Activated B cell treated with CpG ODN at 0.5 μM for 24 hours (primary cell): Measurements from ENCODE around the gene BAIAP3. TPM values are rescaled to one million over a fixed set of nuclear protein-coding genes. Genes with fewer than 3 reads are reported as not detected.

Experiments used
- ATAC-seq: fragments of 200-7000 bp; cut with Tn5 transposase; one replicate; pipeline ENCODE4 v1.10.0; 2021; ENCODE audit warnings: low read depth, mild to moderate bottlenecking, moderate library complexity
- CTCF ChIA-PET: fragments of 350-600 bp; sonication (Branson Sonifier 250); formaldehyde crosslinking; loops from one replicate; lab custom pipeline; 2021; ENCODE audit warnings: antibody characterized with exemption; lab: Charles Lee
- POLR2A ChIA-PET: fragments of 350-600 bp; sonication (Branson Sonifier 250); formaldehyde crosslinking; loops from one replicate; lab custom pipeline; 2021; ENCODE audit warnings: antibody characterized with exemption; lab: Charles Lee
- DNase-seq: peaks from one replicate; pipeline ENCODE4 v3.0.0; 2022
- H3K27ac Mint-ChIP-seq: one replicate; pipeline ENCODE4 v1.8.0; 2020; ENCODE audit warnings: mixed read lengths
- H3K27me3 Mint-ChIP-seq: one replicate; pipeline ENCODE4 v1.8.0; 2021; ENCODE audit warnings: mixed read lengths
- H3K36me3 Mint-ChIP-seq: one replicate; pipeline ENCODE4 v1.8.0; 2021; ENCODE audit warnings: low read depth, mixed read lengths
- H3K4me1 Mint-ChIP-seq: one replicate; pipeline ENCODE4 v1.8.0; 2021; ENCODE audit warnings: mixed read lengths
- H3K4me3 Mint-ChIP-seq: one replicate; pipeline ENCODE4 v1.8.0; 2020; ENCODE audit warnings: mild to moderate bottlenecking, mixed read lengths
- H3K9me3 Mint-ChIP-seq: one replicate; pipeline ENCODE4 v1.8.0; 2020; ENCODE audit warnings: mixed read lengths
- CTCF ChIP-seq: fragments of 200-600 bp; IDR thresholded peaks from one replicate; pipeline ENCODE4 v1.8.0; 2022; ENCODE audit warnings: antibody characterized with exemption, mild to moderate bottlenecking
- intact Hi-C: fragments of 100-400 bp; cut with micrococcal nuclease; formaldehyde crosslinking; loops from one replicate; pipeline ENCODE4 v1.15.1; 2024
- total RNA-seq: library from RNA; stranded (reverse); gene quantifications from 2 replicates; pipeline ENCODE4 v1.2.3, GENCODE V29; 2022

Gene BAIAP3
- total RNA-seq, 1 donor from 2014 or later, result 8.5 TPM

GRCh38 chr16:1318268-1318545 is 15.2 kb upstream of the BAIAP3 start:
- ATAC-seq (no peak), DNase-seq (no peak)
- H3K4me1 Mint-ChIP-seq, result peaks cover 8% of the 10 kb centered on the region
- H3K36me3 Mint-ChIP-seq, result peaks cover 76% of the 10 kb centered on the region
- no peaks in the 10 kb centered on the region for H3K27me3 Mint-ChIP-seq
- ChIA-PET CTCF (no interaction called here), POLR2A (interaction anchor here (1.4 kb wide), 1 partner anchor 10 kb away, joined by 3 read pairs; no protein-coding TSS in a partner anchor)
- no peak for TF ChIP-seq CTCF
- intact Hi-C loops, result no loop called here
- no peak overlapping the region for H3K27ac Mint-ChIP-seq
- no peak overlapping the region for H3K4me3 Mint-ChIP-seq
- H3K9me3 Mint-ChIP-seq, result no peaks in the 10 kb centered on the region

GRCh38 chr16:1319041-1319440 is 14.4 kb upstream of the BAIAP3 start:
- DNase-seq (no peak), ATAC-seq (no peak)
- ChIA-PET POLR2A (no interaction called here), CTCF (no interaction called here)
- intact Hi-C loops, result no loop called here
- Mint-ChIP-seq H3K4me1 (peaks cover 3% of the 10 kb centered on the region), H3K27me3 (no peaks in the 10 kb centered on the region), H3K27ac (no peak overlapping the region), H3K36me3 (peaks cover 76% of the 10 kb centered on the region), H3K4me3 (no peak overlapping the region), H3K9me3 (no peaks in the 10 kb centered on the region)
- TF ChIP-seq CTCF, result no peak

DNA sequence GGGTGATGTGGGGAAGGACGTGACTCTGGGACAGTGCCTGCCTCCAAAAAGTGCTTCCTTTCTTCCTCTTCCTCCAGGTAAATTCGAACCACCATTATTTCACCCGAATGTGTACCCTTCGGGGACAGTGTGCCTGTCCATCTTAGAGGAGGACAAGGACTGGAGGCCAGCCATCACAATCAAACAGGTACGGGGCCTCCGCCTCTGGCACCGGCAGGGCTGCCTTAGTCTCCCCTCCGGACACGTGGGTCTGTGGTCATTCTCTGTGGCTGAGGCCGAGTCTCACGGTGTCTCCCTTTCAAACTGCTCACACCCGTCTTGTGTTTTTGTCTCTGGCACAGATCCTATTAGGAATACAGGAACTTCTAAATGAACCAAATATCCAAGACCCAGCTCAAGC is 13.3 kb upstream of the BAIAP3 start:
- ATAC-seq (no peak), DNase-seq (no peak)
- H3K27me3 Mint-ChIP-seq, result no peaks in the 10 kb centered on the region
- peaks cover 80% of the 10 kb centered on the region for H3K36me3 Mint-ChIP-seq
- no peaks in the 10 kb centered on the region for H3K9me3 Mint-ChIP-seq
- POLR2A ChIA-PET, result no interaction called here
- no peaks in the 10 kb centered on the region for H3K4me1 Mint-ChIP-seq
- CTCF ChIA-PET, result no interaction called here
- no peak overlapping the region for H3K27ac Mint-ChIP-seq
- intact Hi-C loops, result no loop called here
- no peak for TF ChIP-seq CTCF
- H3K4me3 Mint-ChIP-seq, result no peak overlapping the region

- TF ChIP-seq CTCF, result no peak
- Mint-ChIP-seq H3K27ac (no peak overlapping the region), H3K4me1 (no peaks in the 10 kb centered on the region), H3K9me3 (no peaks in the 10 kb centered on the region), H3K4me3 (no peak overlapping the region), H3K27me3 (no peaks in the 10 kb centered on the region), H3K36me3 (peaks cover 80% of the 10 kb centered on the region)
- ChIA-PET POLR2A (interaction anchor here (0.6 kb wide), 1 partner anchor 421 kb away, joined by 11 read pairs; no protein-coding TSS in a partner anchor), CTCF (no interaction called here)
- ATAC-seq (no peak), DNase-seq (no peak)
- intact Hi-C loops, result no loop called here
Observed at GRCh38 chr16:1320658-1321240, 12.7 kb upstream of the BAIAP3 start.

DNA sequence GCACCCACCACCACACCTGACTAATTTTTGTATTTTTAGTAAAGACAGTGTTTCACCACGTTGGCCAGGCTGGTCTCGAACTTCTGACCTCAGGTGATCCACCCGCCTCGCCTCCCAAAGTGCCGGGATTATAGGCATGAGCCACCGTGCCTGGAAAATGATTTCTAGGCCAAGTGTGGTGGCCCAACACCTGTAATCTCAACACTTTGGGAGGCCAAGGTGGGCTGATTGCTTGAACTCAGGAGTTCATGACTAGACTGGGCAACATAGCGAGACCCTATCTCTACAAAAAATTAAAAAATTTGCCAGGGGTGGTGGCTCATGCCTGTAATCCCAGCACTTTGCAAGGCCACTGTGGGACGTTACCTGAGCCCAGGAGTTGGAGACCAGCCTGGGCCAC is 11.0 kb upstream of the BAIAP3 start:
- DNase-seq, result no peak
- intact Hi-C loops, result no loop called here
- no peak overlapping the region for H3K27ac Mint-ChIP-seq
- H3K9me3 Mint-ChIP-seq, result no peaks in the 10 kb centered on the region
- no peak for ATAC-seq
- peaks cover 4% of the 10 kb centered on the region for H3K4me1 Mint-ChIP-seq
- no peak overlapping the region for H3K4me3 Mint-ChIP-seq
- ChIA-PET CTCF (no interaction called here), POLR2A (interaction anchor here (0.6 to 1.1 kb wide), 3 partner anchors 10 to 633 kb away, joined by 3 to 7 read pairs (median 3); no protein-coding TSS in a partner anchor)
- H3K27me3 Mint-ChIP-seq, result no peaks in the 10 kb centered on the region
- peaks cover 68% of the 10 kb centered on the region for H3K36me3 Mint-ChIP-seq
- TF ChIP-seq CTCF, result no peak
